ENCODE measurements around the gene HTR6. TPM values are rescaled to one million over a fixed set of nuclear protein-coding genes. Genes with fewer than 3 reads are reported as not detected.

HTR6 gene
- total RNA-seq, 4 donors from 2014 or later = not detected

- H3K4me3 ChIP-seq = no peak overlapping the region
- no peaks in the 10 kb centered on the region for H3K27me3 ChIP-seq
- in situ Hi-C loops (cut with MboI; ENCODE audit: low pct_ligation_motif_present in 1 of 4, low pct_unique_long_range_greater_than_20kb in 1 of 4, low sequenced_read_pairs in 3 of 4) = no loop called here
- intact Hi-C loops (cut with DNase I; ENCODE audit: low total_unique reads) = no loop called here
- no peaks in the 10 kb centered on the region for H3K9me3 ChIP-seq
- no peak for DNase-seq
- no peaks in the 10 kb centered on the region for H3K36me3 ChIP-seq
- H3K27ac ChIP-seq = no peak overlapping the region
- TF ChIP-seq, protein P1, sequence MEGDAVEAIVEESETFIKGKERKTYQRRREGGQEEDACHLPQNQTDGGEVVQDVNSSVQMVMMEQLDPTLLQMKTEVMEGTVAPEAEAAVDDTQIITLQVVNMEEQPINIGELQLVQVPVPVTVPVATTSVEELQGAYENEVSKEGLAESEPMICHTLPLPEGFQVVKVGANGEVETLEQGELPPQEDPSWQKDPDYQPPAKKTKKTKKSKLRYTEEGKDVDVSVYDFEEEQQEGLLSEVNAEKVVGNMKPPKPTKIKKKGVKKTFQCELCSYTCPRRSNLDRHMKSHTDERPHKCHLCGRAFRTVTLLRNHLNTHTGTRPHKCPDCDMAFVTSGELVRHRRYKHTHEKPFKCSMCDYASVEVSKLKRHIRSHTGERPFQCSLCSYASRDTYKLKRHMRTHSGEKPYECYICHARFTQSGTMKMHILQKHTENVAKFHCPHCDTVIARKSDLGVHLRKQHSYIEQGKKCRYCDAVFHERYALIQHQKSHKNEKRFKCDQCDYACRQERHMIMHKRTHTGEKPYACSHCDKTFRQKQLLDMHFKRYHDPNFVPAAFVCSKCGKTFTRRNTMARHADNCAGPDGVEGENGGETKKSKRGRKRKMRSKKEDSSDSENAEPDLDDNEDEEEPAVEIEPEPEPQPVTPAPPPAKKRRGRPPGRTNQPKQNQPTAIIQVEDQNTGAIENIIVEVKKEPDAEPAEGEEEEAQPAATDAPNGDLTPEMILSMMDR (IDR thresholded peaks at IDR 0.05) = no peak
- no peak for TF ChIP-seq POLR2A (IDR thresholded peaks at IDR 0.05)
- no peak for TF ChIP-seq POLR2AphosphoS5 (IDR thresholded peaks at IDR 0.05)
- TF ChIP-seq EP300 (IDR thresholded peaks at IDR 0.05; ENCODE audit: low read depth) = no peak
- 90% methylated on average over 3 to 4 of the region's 4 CpGs for WGBS, 2 donors (ENCODE audit: low coverage in 1 of 2)
- peaks cover 0 to 9% (median 5%) of the 10 kb centered on the region in 4 donors for H3K4me1 ChIP-seq
Measured at GRCh38 chr1:19706136-19706535, 41.5 kb downstream of the HTR6 start.

DNA sequence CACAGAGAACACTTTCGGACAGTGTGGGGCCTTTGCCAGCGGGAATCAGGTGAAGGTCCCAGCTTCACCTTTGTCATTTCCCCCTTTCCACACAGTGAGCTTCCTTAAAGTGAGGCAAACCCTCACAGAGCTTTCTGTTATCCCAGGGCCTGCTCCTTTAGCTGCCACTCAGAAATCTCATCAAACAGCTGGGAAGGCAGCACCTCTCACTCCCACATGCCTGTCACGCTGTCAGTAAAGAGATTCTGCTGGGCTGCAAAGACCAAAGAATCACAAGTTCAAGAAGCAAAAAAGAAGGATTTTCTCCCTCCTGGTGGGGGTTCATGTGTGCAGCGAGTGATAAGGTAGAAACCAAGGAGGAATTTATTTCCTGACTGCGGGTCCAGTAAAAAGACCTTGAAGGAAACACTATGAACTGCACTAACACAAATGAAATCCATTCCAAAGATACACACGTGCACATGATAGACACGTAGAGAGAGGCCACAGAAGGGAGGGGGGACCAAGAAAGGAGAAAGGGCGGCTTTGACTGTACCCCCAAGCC is 44.0 kb downstream of the HTR6 start:
- TF ChIP-seq, protein P1 (IDR thresholded peaks at IDR 0.05) = no peak
- TF ChIP-seq POLR2A (IDR thresholded peaks at IDR 0.05) = no peak
- TF ChIP-seq EP300 (IDR thresholded peaks at IDR 0.05; ENCODE audit: low read depth) = no peak
- no peak for TF ChIP-seq POLR2AphosphoS5 (IDR thresholded peaks at IDR 0.05)
- intact Hi-C loops (cut with DNase I; ENCODE audit: low total_unique reads) (no loop called here), in situ Hi-C loops (cut with MboI; ENCODE audit: low pct_ligation_motif_present in 1 of 4, low pct_unique_long_range_greater_than_20kb in 1 of 4, low sequenced_read_pairs in 3 of 4) (no loop called here)
- Histone ChIP-seq H3K4me3 (no peak overlapping the region), H3K9me3 (no peaks in the 10 kb centered on the region), H3K27me3 (no peaks in the 10 kb centered on the region), H3K27ac (no peak overlapping the region), H3K36me3 (no peaks in the 10 kb centered on the region), H3K4me1 (peaks cover 0 to 9% (median 5%) of the 10 kb centered on the region in 4 donors)
- WGBS, 2 donors (ENCODE audit: low coverage in 1 of 2) = 81 to 94% methylated on average over 4 to 8 of the region's 8 CpGs
- no peak for DNase-seq

GRCh38 chr1:19709260-19709793 is 44.7 kb downstream of the HTR6 start:
- in situ Hi-C loops (cut with MboI; ENCODE audit: low pct_ligation_motif_present in 1 of 4, low pct_unique_long_range_greater_than_20kb in 1 of 4, low sequenced_read_pairs in 3 of 4) = no loop called here
- 88 to 89% methylated on average over 2 to 4 of the region's 4 CpGs for WGBS, 2 donors (ENCODE audit: low coverage in 1 of 2)
- H3K27me3 ChIP-seq = no peaks in the 10 kb centered on the region
- intact Hi-C loops (cut with DNase I; ENCODE audit: low total_unique reads) = no loop called here
- H3K27ac ChIP-seq = no peak overlapping the region
- no peaks in the 10 kb centered on the region for H3K36me3 ChIP-seq
- H3K9me3 ChIP-seq = no peaks in the 10 kb centered on the region
- H3K4me3 ChIP-seq = no peak overlapping the region
- TF ChIP-seq EP300 (IDR thresholded peaks at IDR 0.05; ENCODE audit: low read depth) (no peak), POLR2A (IDR thresholded peaks at IDR 0.05) (no peak)
- TF ChIP-seq, protein P1 (IDR thresholded peaks at IDR 0.05) = no peak
- no peak for DNase-seq
- H3K4me1 ChIP-seq = peaks cover 0 to 6% (median 4%) of the 10 kb centered on the region in 4 donors

- Histone ChIP-seq H3K9me3 (no peaks in the 10 kb centered on the region), H3K4me3 (no peak overlapping the region), H3K27ac (no peak overlapping the region), H3K27me3 (no peaks in the 10 kb centered on the region), H3K4me1 (peaks cover 0 to 6% (median 0%) of the 10 kb centered on the region in 4 donors), H3K36me3 (no peaks in the 10 kb centered on the region)
- 71 to 75% methylated on average over 3 to 12 of the region's 12 CpGs for WGBS, 2 donors (ENCODE audit: low coverage in 1 of 2)
- no peak for TF ChIP-seq EP300 (IDR thresholded peaks at IDR 0.05; ENCODE audit: low read depth)
- no peak for TF ChIP-seq POLR2AphosphoS5 (IDR thresholded peaks at IDR 0.05)
- TF ChIP-seq, protein P1 (IDR thresholded peaks at IDR 0.05) = no peak
- in situ Hi-C loops (cut with MboI; ENCODE audit: low pct_ligation_motif_present in 1 of 4, low pct_unique_long_range_greater_than_20kb in 1 of 4, low sequenced_read_pairs in 3 of 4) (no loop called here), intact Hi-C loops (cut with DNase I; ENCODE audit: low total_unique reads) (no loop called here)
- DNase-seq = no peak
Measured at GRCh38 chr1:19710825-19711611, 46.3 kb downstream of the HTR6 start.
